SU-DHL-6 (cell line): ENCODE results near the gene SLC47A2.

ENCODE experiments used
- H2AFZ ChIP-seq: fragments of 200-600 bp; sonication (generic); 2 replicates; pipeline ENCODE4 v1.6.1; 2014; ENCODE audit warnings: low read depth, mild to moderate bottlenecking, moderate library complexity, mixed read lengths, antibody characterized with exemption, low read length; ENCODE audit not compliant: severe bottlenecking
- H3F3A ChIP-seq: fragments of 200-600 bp; shearing (Covaris generic); 2 replicates; pipeline ENCODE4 v1.6.0; 2016; ENCODE audit warnings: antibody characterized with exemption, mild to moderate bottlenecking; ENCODE audit not compliant: insufficient read depth
- H3K27ac ChIP-seq: fragments of 200-600 bp; sonication (generic); 2 replicates; pipeline ENCODE4 v1.5.1; 2016; ENCODE audit warnings: low read depth, mild to moderate bottlenecking, low read length, moderate library complexity, mixed read lengths
- H3K27me3 ChIP-seq: fragments of 200-600 bp; sonication (generic), shearing (Covaris generic); 2 replicates; pipeline ENCODE4 v1.6.0; 2014; ENCODE audit warnings: mild to moderate bottlenecking, low read length
- H3K36me3 ChIP-seq: fragments of 200-600 bp; sonication (generic); 2 replicates; pipeline ENCODE4 v1.6.1; 2014; ENCODE audit warnings: mild to moderate bottlenecking, low read length, mixed read lengths
- H3K4me2 ChIP-seq: fragments of 300-600, 200-600 bp; shearing (Covaris generic), sonication (generic); 2 replicates; pipeline ENCODE4 v1.6.0; 2014; ENCODE audit warnings: low read length, low read depth, mild to moderate bottlenecking; ENCODE audit not compliant: poor library complexity, severe bottlenecking
- H3K4me3 ChIP-seq: fragments of 200-600 bp; sonication (generic); 2 replicates; pipeline ENCODE4 v1.5.1; 2014; ENCODE audit warnings: antibody characterized with exemption, low read length, mild to moderate bottlenecking, mixed read lengths; ENCODE audit not compliant: insufficient read depth, poor library complexity, severe bottlenecking
- H3K79me2 ChIP-seq: fragments of 200-600 bp; sonication (generic); 2 replicates; pipeline ENCODE4 v1.6.1; 2014; ENCODE audit warnings: mild to moderate bottlenecking, low read length, moderate library complexity; ENCODE audit not compliant: insufficient read depth
- H3K9ac ChIP-seq: fragments of 200-600 bp; sonication (generic); 2 replicates; pipeline ENCODE4 v1.7.0; 2014; ENCODE audit warnings: mild to moderate bottlenecking, low read length
- H3K9me2 ChIP-seq: fragments of 200-600 bp; sonication (generic); replicated peaks from 2 replicates; pipeline ENCODE4 v1.6.1; 2014; ENCODE audit warnings: low read length; ENCODE audit not compliant: insufficient read depth
- H3K9me3 ChIP-seq: fragments of 200-600 bp; sonication (generic); 2 replicates; pipeline ENCODE4 v1.6.1; 2014; ENCODE audit warnings: low read length, mixed read lengths; ENCODE audit not compliant: insufficient read depth
- H4K20me1 ChIP-seq: fragments of 200-600 bp; sonication (generic); 2 replicates; pipeline ENCODE4 v1.6.1; 2014; ENCODE audit warnings: low read depth, mild to moderate bottlenecking, antibody characterized with exemption, low read length, moderate library complexity, mixed read lengths
- EZH2phosphoT487 ChIP-seq: fragments of 200-600 bp; sonication (generic), shearing (Covaris generic); conservative IDR thresholded peaks from 2 replicates; pipeline ENCODE4 v1.6.1; 2018; ENCODE audit warnings: mild to moderate bottlenecking, antibody characterized with exemption, low read length, moderate library complexity, mixed read lengths
- TF ChIP-seq, protein P1 (sequence below): fragments of 200-600 bp; sonication (generic); IDR thresholded peaks from one replicate; pipeline ENCODE4 v1.5.1; 2017; ENCODE audit warnings: antibody characterized with exemption, mild to moderate bottlenecking, low read length, moderate library complexity; ENCODE audit not compliant: insufficient read depth, poor library complexity, severe bottlenecking

The SLC47A2 gene

GRCh38 chr17:19712436-19713004 lies 3.9 kb downstream of the SLC47A2 start:
- H3K27me3 ChIP-seq, result no peaks in the 10 kb centered on the region
- H3K9me2 ChIP-seq, result no peaks in the 10 kb centered on the region
- no peak overlapping the region for H3K4me3 ChIP-seq
- H4K20me1 ChIP-seq, result no peaks in the 10 kb centered on the region
- H2AFZ ChIP-seq, result no peak overlapping the region
- H3K27ac ChIP-seq, result no peak overlapping the region
- H3K9me3 ChIP-seq, result no peaks in the 10 kb centered on the region
- H3K9ac ChIP-seq, result no peak overlapping the region
- no peaks in the 10 kb centered on the region for H3F3A ChIP-seq
- H3K36me3 ChIP-seq, result no peaks in the 10 kb centered on the region
- H3K79me2 ChIP-seq, result no peaks in the 10 kb centered on the region
- TF ChIP-seq, protein P1, sequence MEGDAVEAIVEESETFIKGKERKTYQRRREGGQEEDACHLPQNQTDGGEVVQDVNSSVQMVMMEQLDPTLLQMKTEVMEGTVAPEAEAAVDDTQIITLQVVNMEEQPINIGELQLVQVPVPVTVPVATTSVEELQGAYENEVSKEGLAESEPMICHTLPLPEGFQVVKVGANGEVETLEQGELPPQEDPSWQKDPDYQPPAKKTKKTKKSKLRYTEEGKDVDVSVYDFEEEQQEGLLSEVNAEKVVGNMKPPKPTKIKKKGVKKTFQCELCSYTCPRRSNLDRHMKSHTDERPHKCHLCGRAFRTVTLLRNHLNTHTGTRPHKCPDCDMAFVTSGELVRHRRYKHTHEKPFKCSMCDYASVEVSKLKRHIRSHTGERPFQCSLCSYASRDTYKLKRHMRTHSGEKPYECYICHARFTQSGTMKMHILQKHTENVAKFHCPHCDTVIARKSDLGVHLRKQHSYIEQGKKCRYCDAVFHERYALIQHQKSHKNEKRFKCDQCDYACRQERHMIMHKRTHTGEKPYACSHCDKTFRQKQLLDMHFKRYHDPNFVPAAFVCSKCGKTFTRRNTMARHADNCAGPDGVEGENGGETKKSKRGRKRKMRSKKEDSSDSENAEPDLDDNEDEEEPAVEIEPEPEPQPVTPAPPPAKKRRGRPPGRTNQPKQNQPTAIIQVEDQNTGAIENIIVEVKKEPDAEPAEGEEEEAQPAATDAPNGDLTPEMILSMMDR, result no peak
- no peak for TF ChIP-seq EZH2phosphoT487
- no peak overlapping the region for H3K4me2 ChIP-seq

GRCh38 chr17:19709841-19710240 lies 6.5 kb downstream of the SLC47A2 start:
- Histone ChIP-seq H3K79me2 (no peaks in the 10 kb centered on the region), H3K36me3 (no peaks in the 10 kb centered on the region), H3K9me3 (no peaks in the 10 kb centered on the region), H3K4me3 (no peak overlapping the region), H3F3A (no peaks in the 10 kb centered on the region), H3K27me3 (no peaks in the 10 kb centered on the region), H3K4me2 (no peak overlapping the region), H2AFZ (no peak overlapping the region), H3K9ac (no peak overlapping the region), H4K20me1 (no peaks in the 10 kb centered on the region), H3K9me2 (no peaks in the 10 kb centered on the region), H3K27ac (no peak overlapping the region)
- TF ChIP-seq, protein P1, result no peak
- no peak for TF ChIP-seq EZH2phosphoT487

DNA sequence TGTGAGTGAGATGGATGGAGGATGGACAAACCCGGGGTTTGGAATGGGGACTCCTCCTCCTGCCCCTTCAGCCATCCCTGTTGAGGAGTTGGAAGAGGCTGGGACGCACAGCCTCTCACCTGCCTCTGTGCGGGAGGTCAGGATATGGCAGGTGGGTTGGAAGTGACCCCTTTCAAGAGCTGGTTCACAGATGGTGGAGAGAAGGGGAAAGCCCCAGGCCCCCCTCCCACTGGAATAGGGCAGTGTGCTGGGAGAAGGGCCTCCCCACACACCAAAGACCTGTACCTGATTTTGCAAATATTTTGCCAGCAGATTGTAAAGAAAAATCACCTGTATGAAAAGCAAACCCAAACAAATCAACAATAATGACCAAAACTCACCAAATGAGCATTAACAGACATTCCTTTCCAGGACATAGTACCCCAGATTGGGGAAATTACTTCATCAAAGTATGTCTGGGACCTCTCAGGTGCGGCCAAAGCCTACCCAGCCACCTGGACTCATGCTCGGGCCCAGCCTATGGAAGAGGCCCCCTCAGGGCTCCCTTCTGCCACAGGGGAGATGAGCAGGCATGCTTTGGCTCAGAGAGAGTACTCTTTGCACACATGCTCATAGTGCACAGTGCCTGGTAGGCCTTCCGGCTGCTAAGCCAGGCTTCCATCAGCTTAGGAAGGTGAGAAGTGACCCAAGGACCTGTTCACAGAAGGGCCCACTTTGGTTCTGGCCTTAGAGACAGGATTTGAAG lies 7.8 kb downstream of the SLC47A2 start:
- Histone ChIP-seq H3F3A (no peaks in the 10 kb centered on the region), H2AFZ (no peak overlapping the region), H3K27me3 (no peaks in the 10 kb centered on the region), H3K79me2 (no peaks in the 10 kb centered on the region), H3K4me3 (no peak overlapping the region), H3K4me2 (no peak overlapping the region), H3K9ac (no peak overlapping the region), H3K9me2 (no peaks in the 10 kb centered on the region), H3K27ac (no peak overlapping the region), H3K36me3 (no peaks in the 10 kb centered on the region), H3K9me3 (no peaks in the 10 kb centered on the region), H4K20me1 (no peaks in the 10 kb centered on the region)
- no peak for TF ChIP-seq EZH2phosphoT487
- TF ChIP-seq, protein P1, result no peak
